Stimulated activated CD8-positive, alpha-beta memory T cell treated with anti-CD3 and anti-CD28 coated beads, Interleukin-15, amount 100 ng/mL, for 24 hours (primary cell): Measurements from ENCODE around the gene ERICH2.

Experiments used
- DNase-seq: peaks from one replicate; pipeline ENCODE4 v3.0.0-alpha.2; 2020; ENCODE audit warnings: low read depth

The ERICH2 gene

DNA sequence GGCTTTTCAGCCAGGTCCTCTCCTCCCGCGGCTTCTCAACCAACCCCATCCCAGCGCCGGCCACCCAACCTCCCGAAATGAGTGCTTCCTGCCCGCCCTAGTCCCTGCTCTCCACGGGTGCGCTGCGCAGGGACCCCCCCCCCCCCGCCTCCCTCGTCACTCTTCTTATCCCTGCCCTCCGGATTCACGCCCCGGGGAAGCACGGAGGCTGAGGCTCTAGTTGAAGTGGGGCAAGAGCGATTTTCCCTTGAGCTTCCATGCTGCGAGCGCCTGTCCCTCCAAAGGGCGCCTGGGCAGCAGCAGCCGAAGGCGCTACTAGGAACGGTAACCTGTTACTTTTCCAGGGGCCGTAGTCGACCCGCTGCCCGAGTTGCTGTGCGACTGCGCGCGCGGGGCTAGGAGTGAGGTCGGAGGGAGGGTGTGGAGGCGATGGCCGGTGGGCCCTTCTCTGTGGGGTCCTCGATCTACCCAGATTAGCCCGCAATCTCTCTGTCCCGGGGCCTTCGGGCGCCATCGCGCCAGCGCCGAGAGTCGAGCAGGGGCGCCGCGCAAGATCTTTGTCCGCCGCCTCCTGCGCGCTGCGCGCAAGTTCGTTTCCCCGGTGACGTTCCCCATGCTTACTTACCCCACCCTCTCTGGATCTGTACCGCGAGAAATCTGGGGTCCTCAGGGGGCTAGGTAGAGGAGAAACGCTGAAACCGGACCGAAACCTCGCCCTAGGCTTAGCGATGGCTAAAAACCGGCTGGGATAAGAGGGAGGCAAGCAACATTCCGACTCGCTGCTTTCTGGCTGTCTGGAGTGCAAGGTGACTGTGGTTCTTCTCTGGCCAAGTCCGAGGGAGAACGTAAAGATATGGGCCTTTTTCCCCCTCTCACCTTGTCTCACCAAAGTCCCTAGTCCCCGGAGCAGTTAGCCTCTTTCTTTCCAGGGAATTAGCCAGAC, 47.2 kb downstream of the ERICH2 start:
- DNase-seq = no peak

GRCh38 chr2:170818036-170818751, 48.0 kb downstream of the ERICH2 start:
- DNase-seq = no peak

DNA sequence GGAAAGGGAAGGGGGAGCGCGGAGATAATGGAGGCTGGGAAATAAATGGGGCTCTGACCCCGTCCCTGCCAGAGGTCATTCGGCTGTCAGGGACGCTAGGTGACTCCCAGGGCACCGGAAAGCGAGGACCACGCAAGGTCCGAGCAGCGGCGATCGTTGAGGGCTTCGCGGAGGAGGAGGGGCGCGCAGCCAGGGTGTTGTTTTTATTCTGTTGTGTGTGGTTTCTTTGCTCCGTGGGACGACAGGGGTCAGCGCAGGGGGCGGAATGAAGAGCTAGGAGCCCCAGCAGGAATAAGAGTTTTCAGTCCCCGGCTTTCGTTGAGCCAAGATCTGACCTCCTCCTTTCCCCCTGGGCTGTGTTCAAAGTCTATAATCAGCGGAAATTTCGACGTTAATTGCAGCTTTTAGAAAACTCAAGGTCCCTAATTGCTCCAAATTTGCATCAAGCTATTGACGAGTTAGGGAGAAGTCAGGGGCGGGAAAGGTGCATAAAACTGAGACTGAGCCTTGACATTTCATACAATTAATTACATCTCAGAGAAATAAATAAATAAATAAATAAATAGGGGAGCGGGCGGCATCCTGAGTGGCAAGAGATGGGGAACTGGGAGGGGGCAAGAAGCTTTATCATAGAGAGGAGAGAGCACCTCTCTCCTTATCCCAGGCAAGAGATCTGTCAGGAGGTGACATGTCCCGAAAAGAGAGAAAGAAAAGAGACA, 48.7 kb downstream of the ERICH2 start:
- no peak for DNase-seq

GRCh38 chr2:170819680-170820664, 49.8 kb downstream of the ERICH2 start:
- DNase-seq = no peak

DNA sequence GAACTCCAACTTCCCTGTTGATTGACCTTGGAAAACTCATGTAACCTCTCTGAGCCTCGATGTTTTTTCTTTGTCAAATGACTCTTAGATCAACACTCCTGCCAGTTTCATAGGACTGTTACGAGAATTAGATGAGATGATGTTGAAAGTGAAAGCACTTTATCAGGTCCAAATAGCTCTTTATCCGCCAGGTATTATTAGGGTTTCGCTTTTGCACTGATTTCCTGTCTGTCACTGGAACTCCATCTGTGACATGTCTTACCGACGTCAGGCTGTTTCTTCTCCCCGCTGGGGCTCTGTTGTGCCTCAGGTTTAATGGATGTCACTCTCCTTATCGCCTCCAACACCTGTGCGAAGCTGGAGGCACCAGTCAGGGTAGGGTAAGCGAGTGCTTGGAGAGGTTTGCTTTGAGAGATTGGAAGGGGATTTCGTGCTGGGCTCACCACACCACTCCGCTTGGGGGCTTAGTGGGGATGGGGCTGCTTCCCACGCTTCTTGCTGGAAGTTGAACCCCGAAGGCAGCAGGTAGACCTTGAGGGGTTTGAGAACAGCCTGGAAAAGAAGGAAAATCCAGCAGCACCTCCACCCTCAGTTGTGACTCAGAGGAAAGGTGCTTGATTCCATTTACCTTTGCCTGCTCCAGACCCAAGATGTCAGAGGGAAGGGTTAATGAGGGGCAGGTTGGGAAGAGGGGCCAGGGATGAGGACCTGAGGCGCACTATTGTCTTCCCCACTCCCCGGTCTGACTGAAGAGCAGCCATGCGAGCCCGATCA, 50.8 kb downstream of the ERICH2 start:
- no peak for DNase-seq

GRCh38 chr2:170821531-170822289, 51.5 kb downstream of the ERICH2 start:
- no peak for DNase-seq

DNA sequence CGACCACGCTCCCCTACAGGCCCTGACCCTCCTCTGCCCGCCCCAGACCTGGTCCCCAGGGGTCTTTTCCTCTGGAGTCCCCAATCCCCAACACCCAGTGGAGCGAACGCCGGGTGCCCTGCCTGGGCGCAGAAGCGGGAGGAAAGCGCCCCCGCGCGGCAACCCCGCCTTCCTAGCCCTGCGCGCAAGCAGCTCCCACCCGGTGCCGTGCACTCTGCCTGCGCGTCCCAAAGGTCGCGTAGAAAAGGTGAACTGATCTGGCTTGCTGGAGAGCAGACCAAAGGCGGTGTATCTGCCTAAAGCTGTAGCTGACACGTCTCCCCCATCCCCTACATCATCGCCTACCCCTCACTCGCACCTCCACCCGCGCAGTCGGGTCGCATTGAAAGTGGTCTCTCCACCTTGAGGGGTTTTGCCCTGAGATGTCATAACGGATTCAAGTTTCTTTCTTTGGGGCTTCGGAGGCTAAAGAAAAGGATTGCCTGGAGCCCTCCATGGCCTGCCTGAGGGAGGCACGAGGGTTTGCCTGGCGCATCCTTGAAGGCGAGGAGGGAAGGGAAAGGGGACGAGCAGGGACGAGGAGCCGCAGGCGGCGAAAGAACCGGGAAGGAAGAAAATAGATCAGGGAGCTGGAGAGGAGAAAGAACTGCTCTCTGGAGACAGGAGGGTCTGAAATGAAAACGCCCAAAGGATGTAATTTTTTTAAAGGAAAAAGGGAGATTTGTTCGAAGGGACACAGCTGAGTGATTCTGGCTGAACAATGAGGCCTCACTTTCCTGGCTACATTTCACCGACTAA, 52.3 kb downstream of the ERICH2 start:
- no peak for DNase-seq

DNA sequence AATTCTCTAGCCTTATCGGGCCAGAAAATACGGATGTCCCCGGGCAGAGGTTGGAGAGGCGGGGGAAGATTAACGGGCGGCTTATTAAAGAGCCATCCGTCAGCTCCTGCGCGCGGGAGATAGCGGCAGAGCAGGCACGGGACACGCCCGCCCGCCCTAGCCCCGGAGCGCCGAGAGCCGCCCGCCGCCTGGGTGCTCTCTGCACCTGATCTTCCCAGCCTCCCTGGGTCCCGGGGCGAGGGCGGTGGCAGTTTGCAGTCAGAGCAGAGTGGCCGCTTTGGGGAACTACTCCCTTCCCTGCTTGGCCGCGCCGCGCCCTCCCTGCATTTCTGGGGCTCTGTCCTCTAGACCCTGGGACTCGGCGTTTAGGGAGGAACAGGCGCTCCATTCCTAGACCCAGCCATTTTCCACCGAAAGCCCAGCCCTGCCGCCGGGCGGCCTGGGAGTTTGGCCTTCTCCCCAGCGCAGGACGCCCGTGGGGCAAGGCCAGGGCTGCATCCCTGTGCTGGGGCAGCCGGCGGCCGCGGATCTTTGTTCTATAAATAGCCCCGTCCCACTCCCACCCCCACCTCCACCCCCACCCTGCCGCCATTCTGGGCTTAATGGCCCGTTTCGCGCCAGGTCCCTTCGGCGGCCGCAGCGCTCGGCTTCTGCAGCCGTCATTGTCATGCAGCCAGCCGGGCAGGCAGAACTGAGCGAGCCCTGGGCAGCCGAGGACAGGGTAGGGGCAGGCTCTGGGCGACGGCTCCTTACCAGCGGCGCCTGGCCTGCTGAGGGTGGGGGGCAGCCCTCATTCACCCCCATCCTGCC, 53.1 kb downstream of the ERICH2 start:
- no peak for DNase-seq

- DNase-seq = no peak
These were observed 53.7 kb downstream of the ERICH2 start for GRCh38 chr2:170823898-170824215.

DNA sequence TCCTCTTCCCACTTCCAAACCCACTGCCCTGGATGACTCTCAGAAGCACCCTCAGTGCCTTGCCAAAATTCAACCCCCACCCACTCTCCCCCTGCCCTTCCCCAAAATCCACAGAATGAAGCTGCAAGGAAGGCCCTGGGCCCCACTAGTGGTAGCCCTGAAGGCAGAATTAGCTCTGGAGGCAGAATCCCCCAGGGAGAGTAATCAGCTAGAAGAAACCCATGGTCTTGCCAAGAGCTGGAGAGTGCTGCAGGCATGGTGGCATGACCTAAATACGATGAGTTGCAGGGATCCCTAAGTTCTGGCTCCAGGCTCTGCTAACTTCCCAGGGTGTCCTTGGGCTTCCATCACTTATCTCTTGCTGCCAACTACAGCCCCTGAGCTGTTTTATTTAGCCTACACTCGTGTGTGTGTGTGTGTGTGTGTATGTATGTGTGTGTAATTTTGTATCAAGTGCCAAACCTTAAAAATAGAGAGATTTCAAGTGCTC, 54.4 kb downstream of the ERICH2 start:
- DNase-seq = no peak

DNA sequence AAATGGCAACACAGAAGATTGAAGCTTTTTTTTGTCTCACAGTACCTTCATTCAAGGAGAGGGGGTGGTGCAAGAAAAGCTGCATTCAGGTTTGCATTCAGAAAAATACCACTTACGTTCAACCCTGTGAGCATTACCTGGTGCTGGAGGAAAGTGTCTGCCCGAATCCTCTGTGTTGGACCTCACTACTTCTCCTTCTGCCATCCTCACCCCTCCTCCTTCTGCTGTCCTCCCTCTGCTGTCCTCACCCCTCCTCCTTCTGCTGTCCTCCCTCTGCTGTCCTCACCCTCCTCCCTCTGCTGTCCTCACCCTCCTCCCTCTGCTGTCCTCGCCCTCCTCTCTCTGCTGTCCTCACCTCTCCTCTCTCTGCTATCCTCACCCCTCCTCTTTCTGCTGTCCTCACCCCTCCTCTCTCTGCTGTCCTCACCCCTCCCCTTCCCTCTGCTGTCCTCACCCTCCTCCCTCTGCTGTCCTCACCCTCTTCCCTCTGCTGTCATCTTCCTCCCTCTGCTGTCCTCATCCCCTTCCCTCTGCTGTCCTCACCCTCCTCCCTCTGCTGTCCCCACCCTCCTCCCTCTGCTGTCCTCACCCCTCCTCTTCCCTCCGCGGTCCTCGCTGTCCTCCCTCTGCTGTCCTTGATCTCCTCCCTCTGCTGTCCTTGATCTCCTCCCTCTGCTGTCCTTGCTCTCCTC, 57.8 kb downstream of the ERICH2 start:
- no peak for DNase-seq

DNA sequence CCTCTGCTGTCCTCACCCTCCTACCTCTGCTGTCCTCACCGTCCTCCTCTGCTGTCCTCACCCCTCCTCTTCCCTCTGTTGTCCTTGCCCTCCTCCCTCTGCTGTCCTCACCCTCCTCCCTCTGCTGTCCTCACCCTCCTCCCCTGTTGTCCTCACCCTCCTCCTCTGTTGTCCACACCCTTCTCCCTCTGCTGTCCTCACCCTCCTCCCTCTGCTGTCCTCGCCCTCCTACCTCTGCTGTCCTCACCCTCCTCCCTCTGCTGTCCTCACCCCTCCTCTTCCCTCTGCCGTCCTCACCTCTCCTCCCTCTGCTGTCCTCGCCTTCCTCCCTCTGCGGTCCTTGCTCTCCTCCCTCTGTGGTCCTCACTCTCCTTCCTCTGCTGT, 58.3 kb downstream of the ERICH2 start:
- no peak for DNase-seq

- DNase-seq = no peak
These were observed 58.9 kb downstream of the ERICH2 start for GRCh38 chr2:170829036-170829435.

GRCh38 chr2:170830166-170830565, 60.0 kb downstream of the ERICH2 start:
- DNase-seq = no peak

DNA sequence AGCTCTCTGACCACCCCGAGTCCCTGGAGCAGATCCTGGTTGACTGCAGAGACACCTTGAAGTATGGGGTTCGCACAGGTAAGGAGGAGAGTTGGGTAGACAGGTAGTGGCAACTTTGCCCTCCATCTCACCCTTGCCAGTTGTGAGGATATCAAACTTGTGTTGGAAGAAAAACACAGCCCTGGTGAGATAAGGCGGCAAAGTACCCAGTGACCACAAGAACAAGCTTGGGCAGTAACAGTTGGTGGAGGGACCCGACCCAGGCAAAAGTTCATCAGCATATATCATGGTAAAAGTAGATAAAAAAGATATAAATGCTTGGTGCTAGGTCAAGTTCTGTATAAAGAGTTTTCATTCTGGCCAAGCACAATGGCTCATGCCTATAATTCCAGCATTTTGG, 60.9 kb downstream of the ERICH2 start:
- DNase-seq = no peak

DNA sequence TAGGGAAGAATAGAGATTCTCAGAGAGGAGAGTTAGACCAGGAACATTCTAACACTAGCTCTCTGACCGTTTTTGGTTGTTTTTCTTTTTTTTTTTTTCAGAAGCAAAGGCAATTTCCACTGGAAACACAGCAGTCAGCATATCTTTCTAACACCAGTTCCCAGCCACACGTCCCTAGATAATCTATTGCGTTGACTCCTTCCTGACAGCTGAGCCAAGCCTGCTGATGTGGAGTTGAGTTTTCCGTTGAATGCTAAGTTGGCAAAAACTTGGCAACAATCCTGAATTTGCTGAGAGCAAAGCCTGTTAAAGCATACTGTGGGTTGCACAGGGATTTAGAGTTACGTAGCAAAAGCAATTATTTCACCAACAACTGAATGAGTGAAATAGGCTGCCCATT, 65.8 kb downstream of the ERICH2 start:
- DNase-seq = no peak

DNA sequence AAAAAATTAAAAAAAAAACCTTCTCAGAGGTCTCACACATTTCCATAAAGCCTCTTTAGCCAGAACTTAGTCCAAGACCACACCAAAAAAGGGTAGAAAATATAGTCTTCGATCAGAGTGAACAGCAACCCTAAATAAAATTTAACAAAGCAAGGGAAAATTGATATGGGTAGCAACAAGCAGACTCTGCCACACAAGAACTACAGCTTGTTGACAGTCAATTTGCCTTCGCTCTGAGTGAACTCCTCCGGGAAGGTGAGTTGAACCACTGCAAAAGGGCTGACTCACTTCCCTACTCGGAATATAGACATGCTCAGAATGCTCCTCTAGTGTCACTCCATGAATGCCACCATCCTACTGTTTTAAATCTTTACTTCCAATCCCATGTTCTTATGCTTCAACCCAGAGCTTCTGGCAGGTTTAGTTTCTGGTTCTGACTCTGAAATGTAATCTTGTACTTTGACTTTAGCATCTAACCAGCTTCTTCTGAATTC, 70.6 kb downstream of the ERICH2 start:
- no peak for DNase-seq
